SH-SY5Y (cell line): ENCODE results near the gene CD69.

Experiments used
- GATA2 ChIP-seq: IDR thresholded peaks from 2 replicates; pipeline ENCODE4 v1.6.1; 2011; ENCODE audit warnings: mild to moderate bottlenecking, low read depth, low read length
- GATA3 ChIP-seq: IDR thresholded peaks from 2 replicates; pipeline ENCODE4 v1.6.1; 2011; ENCODE audit warnings: low read depth, mild to moderate bottlenecking, low read length, moderate library complexity

DNA sequence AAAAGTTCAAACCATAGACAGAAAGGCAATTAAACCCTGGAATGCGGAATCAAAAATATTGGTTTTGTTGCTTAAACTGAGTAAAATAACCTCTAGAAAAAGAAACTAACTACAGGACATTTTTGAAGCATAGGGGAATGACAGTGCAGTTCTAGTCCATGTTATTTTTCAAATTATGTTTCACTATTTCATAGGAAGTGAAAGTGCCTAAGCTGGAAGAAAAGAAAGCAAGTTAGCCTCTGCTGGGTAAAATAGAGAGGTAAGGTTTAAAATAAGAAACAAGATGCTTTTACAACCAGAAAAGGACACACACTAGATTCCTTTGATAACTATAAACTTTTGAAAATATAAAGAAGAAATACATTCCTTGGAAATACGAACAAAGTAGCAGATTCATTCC, 28.9 kb downstream of the CD69 start:
- TF ChIP-seq GATA3: no peak
- TF ChIP-seq GATA2: no peak
